ENCODE measurements around the gene CD58. TPM values are rescaled to one million over a fixed set of nuclear protein-coding genes. Genes with fewer than 3 reads are reported as not detected.

The CD58 gene
- total and polyA plus RNA-seq, 2 experiments from 2014 or later: 6.1 to 20.0 TPM

- Histone ChIP-seq H3K27me3 (no peaks in the 10 kb centered on the region), H3K9me3 (ENCODE audit: low read depth) (no peaks in the 10 kb centered on the region), H3K27ac (no peak overlapping the region), H3K36me3 (no peaks in the 10 kb centered on the region), H3K4me1 (ENCODE audit: low read depth) (no peaks in the 10 kb centered on the region), H3K4me3 (no peak overlapping the region)
- no peak for TF ChIP-seq CTCF (IDR thresholded peaks at IDR 0.05; ENCODE audit: low read depth, low read length)
- no peak for DNase-seq (ENCODE audit: low read depth in 1 of 2, low spot score in 1 of 2)
Observed at GRCh38 chr1:116560704-116561490, 9.9 kb downstream of the CD58 start.

- Histone ChIP-seq H3K27ac (no peak overlapping the region), H3K4me1 (ENCODE audit: low read depth) (peaks cover 3% of the 10 kb centered on the region), H3K9me3 (ENCODE audit: low read depth) (no peaks in the 10 kb centered on the region), H3K36me3 (no peaks in the 10 kb centered on the region), H3K4me3 (no peak overlapping the region), H3K27me3 (no peaks in the 10 kb centered on the region)
- no peak for TF ChIP-seq CTCF (IDR thresholded peaks at IDR 0.05; ENCODE audit: low read depth, low read length)
- DNase-seq (ENCODE audit: low read depth in 1 of 2, low spot score in 1 of 2): no peak
Observed at GRCh38 chr1:116559304-116559761, 11.5 kb downstream of the CD58 start.

GRCh38 chr1:116558571-116558970 lies 12.3 kb downstream of the CD58 start:
- no peaks in the 10 kb centered on the region for H3K27me3 ChIP-seq
- DNase-seq (ENCODE audit: low read depth in 1 of 2, low spot score in 1 of 2): no peak
- no peaks in the 10 kb centered on the region for H3K9me3 ChIP-seq (ENCODE audit: low read depth)
- H3K4me1 ChIP-seq (ENCODE audit: low read depth): peaks cover 3% of the 10 kb centered on the region
- no peak for TF ChIP-seq CTCF (IDR thresholded peaks at IDR 0.05; ENCODE audit: low read depth, low read length)
- no peak overlapping the region for H3K4me3 ChIP-seq
- H3K36me3 ChIP-seq: no peaks in the 10 kb centered on the region
- H3K27ac ChIP-seq: no peak overlapping the region

- H3K4me3 ChIP-seq: no peak overlapping the region
- TF ChIP-seq CTCF (IDR thresholded peaks at IDR 0.05; ENCODE audit: low read depth, low read length): no peak
- H3K27me3 ChIP-seq: no peaks in the 10 kb centered on the region
- H3K36me3 ChIP-seq: no peaks in the 10 kb centered on the region
- H3K4me1 ChIP-seq (ENCODE audit: low read depth): peaks cover 3% of the 10 kb centered on the region
- no peaks in the 10 kb centered on the region for H3K9me3 ChIP-seq (ENCODE audit: low read depth)
- DNase-seq (ENCODE audit: low read depth in 1 of 2, low spot score in 1 of 2): no peak
- no peak overlapping the region for H3K27ac ChIP-seq
Observed at GRCh38 chr1:116558140-116558549, 12.7 kb downstream of the CD58 start.

GRCh38 chr1:116557323-116557878 lies 13.4 kb downstream of the CD58 start:
- no peak for TF ChIP-seq CTCF (IDR thresholded peaks at IDR 0.05; ENCODE audit: low read depth, low read length)
- H3K27me3 ChIP-seq: no peaks in the 10 kb centered on the region

More at GRCh38 chr1:116557323-116557878, 13.4 kb downstream of the CD58 start:
- DNase-seq (ENCODE audit: low read depth in 1 of 2, low spot score in 1 of 2): no peak
- H3K36me3 ChIP-seq: no peaks in the 10 kb centered on the region
- H3K9me3 ChIP-seq (ENCODE audit: low read depth): no peaks in the 10 kb centered on the region
- no peak overlapping the region for H3K4me3 ChIP-seq
- H3K4me1 ChIP-seq (ENCODE audit: low read depth): peaks cover 3% of the 10 kb centered on the region
- H3K27ac ChIP-seq: no peak overlapping the region
